Bronchial epithelial cell (primary cell): ENCODE measurements around the gene CENPV. TPM values are rescaled to one million over a fixed set of nuclear protein-coding genes. Genes with fewer than 3 reads are reported as not detected.
"Not testable (repeated sequence)": the region's sequence is repeated elsewhere in the genome, so short reads cannot be mapped to it uniquely, and the experiment has no call there.

ENCODE experiments used
- DNase-seq: peaks from one replicate; pipeline ENCODE4 v3.0.0-alpha.2; 2010; ENCODE audit warnings: low read depth
- FAIRE-seq: peaks from 2 replicates; lab custom pipeline; 2011; peaks lifted over from hg19 to GRCh38; lab: Jason Lieb, UNC
- H3K27me3 ChIP-seq: 2 replicates; pipeline ENCODE4 v1.5.1; 2011; ENCODE audit warnings: low read length; ENCODE audit not compliant: control insufficient read depth, insufficient read depth
- H3K36me3 ChIP-seq: 2 replicates; pipeline ENCODE4 v1.5.1; 2011; ENCODE audit warnings: low read length; ENCODE audit not compliant: control insufficient read depth, insufficient read depth
- H3K4me3 ChIP-seq: 2 replicates; pipeline ENCODE4 v1.5.1; 2011; ENCODE audit warnings: mild to moderate bottlenecking, low read depth, low read length, control low read depth
- CTCF ChIP-seq: IDR thresholded peaks from 2 replicates; pipeline ENCODE4 v1.5.1; 2011; ENCODE audit warnings: mild to moderate bottlenecking, moderate library complexity, low read length, control low read depth, inconsistent platforms; ENCODE audit not compliant: insufficient read depth, severe bottlenecking
- total RNA-seq: library from RNA; depleted of rRNA; stranded (reverse); fragments of >200 nt; gene quantifications from 2 replicates; pipeline ENCODE4 v1.2.1, GENCODE V29; 2014

The CENPV gene
- total RNA-seq, 1 donor from 2014 or later, result 17.4 TPM

- no peak for TF ChIP-seq CTCF
- peaks cover 3% of the 10 kb centered on the region for H3K36me3 ChIP-seq
- DNase-seq (no peak), FAIRE-seq (no peak)
- H3K27me3 ChIP-seq, result no peaks in the 10 kb centered on the region
- H3K4me3 ChIP-seq, result no peak overlapping the region
Observed at GRCh38 chr17:16319969-16320368, 33.3 kb downstream of the CENPV start.

- no peak for DNase-seq
- Histone ChIP-seq H3K27me3 (no peaks in the 10 kb centered on the region), H3K4me3 (no peak overlapping the region), H3K36me3 (peaks cover 3% of the 10 kb centered on the region)
- TF ChIP-seq CTCF, result no peak
- FAIRE-seq, result no peak
Observed at GRCh38 chr17:16314859-16315258, 38.4 kb downstream of the CENPV start.

GRCh38 chr17:16314189-16314588 lies 39.1 kb downstream of the CENPV start:
- Histone ChIP-seq H3K4me3 (no peak overlapping the region), H3K27me3 (no peaks in the 10 kb centered on the region), H3K36me3 (peaks cover 1% of the 10 kb centered on the region)
- FAIRE-seq (no peak), DNase-seq (no peak)
- no peak for TF ChIP-seq CTCF

- Histone ChIP-seq H3K4me3 (no peak overlapping the region), H3K36me3 (peaks cover 1% of the 10 kb centered on the region), H3K27me3 (no peaks in the 10 kb centered on the region)
- no peak for FAIRE-seq
- no peak for TF ChIP-seq CTCF
- DNase-seq, result no peak
Observed at GRCh38 chr17:16313139-16314090, 39.9 kb downstream of the CENPV start.

- H3K36me3 ChIP-seq, FAIRE-seq, DNase-seq, H3K4me3 ChIP-seq, H3K27me3 ChIP-seq: not testable (repeated sequence)
Observed at GRCh38 chr17:16312061-16312460, 41.2 kb downstream of the CENPV start.

GRCh38 chr17:16306211-16306610 lies 47.1 kb downstream of the CENPV start:
- Histone ChIP-seq H3K27me3 (no peaks in the 10 kb centered on the region), H3K4me3 (no peak overlapping the region), H3K36me3 (no peaks in the 10 kb centered on the region)
- no peak for TF ChIP-seq CTCF
- DNase-seq, result no peak
- FAIRE-seq, result no peak
